Measurements from ENCODE around the gene PDLIM7.
A peak's percentile ranks its signal among the peaks of the same experiment; 100 is the strongest.

- TF ChIP-seq CTCF (conservative IDR thresholded peaks at IDR 0.05; ENCODE audit: low read depth, low read length) (peak; percentile 29), EZH2 (IDR thresholded peaks at IDR 0.05; ENCODE audit: borderline replicate concordance, low read depth, low read length, poor library complexity, severe bottlenecking) (no peak)
These were observed 8.2 kb downstream of the PDLIM7 start for GRCh38 chr5:177489119-177489716.
